Nephron progenitor cell (in vitro differentiated cells): ENCODE measurements around the gene GFM1.

Experiments
- DNase-seq: peaks from one replicate; pipeline ENCODE4 v3.0.0; 2021
- H3K27ac Mint-ChIP-seq: 2 replicates; pipeline ENCODE4 v1.8.0; 2021; ENCODE audit warnings: mild to moderate bottlenecking, moderate library complexity, mixed read lengths
- H3K27me3 Mint-ChIP-seq: 2 replicates; pipeline ENCODE4 v1.8.0; 2021; ENCODE audit warnings: mild to moderate bottlenecking, low read depth, mixed read lengths; ENCODE audit not compliant: poor library complexity
- H3K36me3 Mint-ChIP-seq: 2 replicates; pipeline ENCODE4 v1.8.0; 2021; ENCODE audit warnings: low read depth, mixed read lengths
- H3K4me1 Mint-ChIP-seq: 2 replicates; pipeline ENCODE4 v1.8.0; 2021; ENCODE audit warnings: mixed read lengths
- H3K4me3 Mint-ChIP-seq: 2 replicates; pipeline ENCODE4 v1.8.0; 2021; ENCODE audit warnings: mild to moderate bottlenecking, moderate library complexity, mixed read lengths
- H3K9me3 Mint-ChIP-seq: 2 replicates; pipeline ENCODE4 v1.8.0; 2021; ENCODE audit warnings: mild to moderate bottlenecking, moderate library complexity, mixed read lengths
- CTCF ChIP-seq: fragments of 200-600 bp; sonication (generic); IDR thresholded peaks from 2 replicates; pipeline ENCODE4 v1.5.0; 2021; ENCODE audit warnings: antibody characterized with exemption

The GFM1 gene

GRCh38 chr3:158652463-158652862 is 8.1 kb downstream of the GFM1 start:
- H3K27ac Mint-ChIP-seq: no peak overlapping the region
- H3K4me1 Mint-ChIP-seq: no peaks in the 10 kb centered on the region
- no peak overlapping the region for H3K4me3 Mint-ChIP-seq
- no peak for TF ChIP-seq CTCF
- H3K9me3 Mint-ChIP-seq: no peaks in the 10 kb centered on the region
- H3K27me3 Mint-ChIP-seq: no peaks in the 10 kb centered on the region
- no peak for DNase-seq
- H3K36me3 Mint-ChIP-seq: peaks cover 34% of the 10 kb centered on the region

- Mint-ChIP-seq H3K27ac (no peak overlapping the region), H3K9me3 (no peaks in the 10 kb centered on the region), H3K36me3 (peaks cover 15% of the 10 kb centered on the region), H3K4me1 (no peaks in the 10 kb centered on the region), H3K27me3 (no peaks in the 10 kb centered on the region), H3K4me3 (no peak overlapping the region)
- TF ChIP-seq CTCF: no peak
- no peak for DNase-seq
Measured at GRCh38 chr3:158658889-158659288, 14.6 kb downstream of the GFM1 start.

GRCh38 chr3:158659454-158660237 is 15.3 kb downstream of the GFM1 start:
- DNase-seq: peak; percentile 49
- Mint-ChIP-seq H3K36me3 (peaks cover 21% of the 10 kb centered on the region), H3K4me3 (no peak overlapping the region), H3K9me3 (no peaks in the 10 kb centered on the region), H3K27ac (no peak overlapping the region), H3K27me3 (no peaks in the 10 kb centered on the region), H3K4me1 (no peaks in the 10 kb centered on the region)
- TF ChIP-seq CTCF: peak; percentile 54

- Mint-ChIP-seq H3K9me3 (no peaks in the 10 kb centered on the region), H3K27ac (no peak overlapping the region), H3K27me3 (no peaks in the 10 kb centered on the region), H3K4me3 (no peak overlapping the region), H3K36me3 (peaks cover 21% of the 10 kb centered on the region), H3K4me1 (no peaks in the 10 kb centered on the region)
- DNase-seq: no peak
- no peak for TF ChIP-seq CTCF
Measured at GRCh38 chr3:158660711-158661110, 16.4 kb downstream of the GFM1 start.

GRCh38 chr3:158663246-158663645 is 18.9 kb downstream of the GFM1 start:
- Mint-ChIP-seq H3K4me1 (no peaks in the 10 kb centered on the region), H3K36me3 (peaks cover 22% of the 10 kb centered on the region), H3K27me3 (no peaks in the 10 kb centered on the region), H3K27ac (no peak overlapping the region), H3K4me3 (no peak overlapping the region), H3K9me3 (no peaks in the 10 kb centered on the region)
- no peak for TF ChIP-seq CTCF
- no peak for DNase-seq

GRCh38 chr3:158663832-158664231 is 19.5 kb downstream of the GFM1 start:
- Mint-ChIP-seq H3K4me3 (no peak overlapping the region), H3K9me3 (no peaks in the 10 kb centered on the region), H3K27ac (no peak overlapping the region), H3K4me1 (no peaks in the 10 kb centered on the region), H3K27me3 (no peaks in the 10 kb centered on the region), H3K36me3 (peaks cover 27% of the 10 kb centered on the region)
- TF ChIP-seq CTCF: no peak
- no peak for DNase-seq
